GM19025 (cell line): ENCODE measurements around the gene COL28A1.

Source experiments
- ATAC-seq: cut with Tn5 transposase; IDR thresholded peaks from one replicate; pipeline ENCODE4 v1.9.1; 2021; ENCODE audit warnings: mild to moderate bottlenecking, low read depth, moderate library complexity; ENCODE audit not compliant: unreplicated experiment

Gene COL28A1

GRCh38 chr7:7521259-7521658, 14.4 kb downstream of the COL28A1 start:
- ATAC-seq: no peak

- ATAC-seq: no peak
Measured at GRCh38 chr7:7519528-7519927, 16.1 kb downstream of the COL28A1 start.

- ATAC-seq: no peak
Measured at GRCh38 chr7:7519056-7519455, 16.6 kb downstream of the COL28A1 start.

- no peak for ATAC-seq
Measured at GRCh38 chr7:7517754-7518153, 17.9 kb downstream of the COL28A1 start.

DNA sequence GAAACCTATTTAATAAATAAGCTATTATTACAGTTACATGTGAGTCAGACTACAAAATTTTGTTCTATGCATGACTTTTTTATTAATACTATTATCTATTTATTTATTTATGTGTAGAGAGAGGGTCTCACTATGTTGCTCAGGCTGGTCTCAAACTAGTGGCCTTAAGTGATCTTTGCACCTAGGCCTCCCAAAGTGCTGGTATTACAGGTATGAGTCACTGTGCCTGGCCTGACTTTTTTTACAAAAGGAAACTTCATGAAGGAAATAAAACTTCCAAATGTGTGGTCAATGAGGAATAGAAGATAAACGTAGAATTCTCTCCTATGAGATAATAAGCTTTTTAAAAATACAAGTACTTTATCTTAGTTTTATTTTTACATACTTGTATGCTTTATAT, 19.0 kb downstream of the COL28A1 start:
- ATAC-seq: no peak

DNA sequence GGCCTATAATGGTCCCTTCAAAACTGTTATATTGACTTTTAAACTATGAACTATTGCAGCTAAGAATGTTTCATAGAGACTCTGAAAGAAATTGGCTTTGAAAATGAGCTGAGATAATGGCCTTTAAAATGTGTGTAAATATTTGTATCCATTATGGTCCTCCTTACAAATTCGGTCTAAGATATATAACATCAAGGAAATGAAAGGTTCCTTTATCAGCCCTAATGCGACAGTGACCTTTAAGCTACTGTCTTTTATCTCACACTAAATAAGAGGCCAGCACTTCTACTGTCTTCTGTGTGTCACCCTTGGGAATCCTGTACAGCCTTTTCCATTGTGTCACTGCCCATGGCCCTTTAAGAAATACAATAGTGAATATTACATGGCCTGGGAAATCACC, 19.5 kb downstream of the COL28A1 start:
- ATAC-seq: no peak

- no peak for ATAC-seq
Measured at GRCh38 chr7:7512861-7513597, 22.6 kb downstream of the COL28A1 start.

DNA sequence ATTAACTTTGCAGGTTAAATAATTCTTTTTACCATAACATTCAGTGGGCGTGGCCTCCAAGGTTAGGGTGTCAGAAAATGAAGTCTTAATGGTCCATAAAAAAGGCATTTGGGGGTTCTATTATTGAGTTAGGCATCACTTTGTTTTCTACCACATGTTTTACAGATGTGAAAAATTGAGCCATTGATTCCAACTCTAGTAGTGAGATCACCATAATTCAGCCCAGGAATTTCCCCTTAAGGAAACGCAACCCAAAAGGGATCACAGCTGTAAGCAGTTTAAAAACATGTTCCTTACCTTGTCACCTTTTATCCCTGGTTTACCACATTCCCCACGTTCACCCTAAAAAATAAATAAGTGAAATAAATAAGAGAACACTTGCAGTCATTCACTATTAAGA, 24.9 kb downstream of the COL28A1 start:
- ATAC-seq: no peak

- ATAC-seq: no peak
Measured at GRCh38 chr7:7505915-7506314, 29.8 kb downstream of the COL28A1 start.

GRCh38 chr7:7504910-7505704, 30.6 kb downstream of the COL28A1 start:
- no peak for ATAC-seq

- no peak for ATAC-seq
Measured at GRCh38 chr7:7499892-7500291, 35.8 kb downstream of the COL28A1 start.

- ATAC-seq: no peak
Measured at GRCh38 chr7:7498856-7499255, 36.8 kb downstream of the COL28A1 start.

GRCh38 chr7:7496311-7496710, 39.4 kb downstream of the COL28A1 start:
- ATAC-seq: no peak

GRCh38 chr7:7495171-7495570, 40.5 kb downstream of the COL28A1 start:
- ATAC-seq: no peak

GRCh38 chr7:7491044-7491443, 44.6 kb downstream of the COL28A1 start:
- no peak for ATAC-seq

DNA sequence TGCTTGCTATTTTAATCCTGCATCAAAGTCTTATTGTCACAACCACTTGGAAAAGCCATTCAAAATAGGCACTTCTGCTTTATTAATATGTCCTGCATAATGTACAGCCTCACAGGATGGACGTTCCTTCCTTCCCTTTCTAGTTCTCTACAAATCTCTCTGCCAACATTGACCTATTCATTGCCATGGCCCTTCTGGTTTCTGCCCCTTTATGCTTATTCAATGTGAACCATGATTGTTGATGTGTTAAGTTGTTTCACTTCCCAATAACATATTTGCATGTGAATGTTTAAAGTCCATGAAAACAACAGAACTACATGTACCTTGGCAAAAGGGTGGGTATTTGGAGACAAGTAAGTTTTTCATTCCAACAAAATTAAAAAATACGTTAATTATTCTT, 45.7 kb downstream of the COL28A1 start:
- no peak for ATAC-seq

- ATAC-seq: no peak
Measured at GRCh38 chr7:7489546-7489945, 46.1 kb downstream of the COL28A1 start.

- no peak for ATAC-seq
Measured at GRCh38 chr7:7486362-7486761, 49.3 kb downstream of the COL28A1 start.

DNA sequence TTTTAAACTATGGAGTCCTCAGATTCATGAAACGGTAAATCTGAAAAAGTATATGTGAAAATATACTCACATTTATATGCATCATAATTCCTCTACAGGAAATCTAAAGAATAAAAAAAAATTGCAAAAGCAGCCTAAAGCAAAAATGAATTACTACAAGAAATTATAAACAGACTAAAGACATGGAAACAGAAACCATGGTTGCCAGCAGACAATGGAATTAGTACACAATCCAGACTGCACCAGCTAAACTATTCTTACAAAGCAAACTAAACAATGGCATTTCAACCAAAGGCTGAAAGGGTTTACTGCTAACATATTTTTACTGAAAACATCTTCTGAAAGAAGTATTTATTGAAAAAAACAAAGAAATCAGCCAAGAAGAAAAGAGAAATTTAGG, 51.6 kb downstream of the COL28A1 start:
- no peak for ATAC-seq

DNA sequence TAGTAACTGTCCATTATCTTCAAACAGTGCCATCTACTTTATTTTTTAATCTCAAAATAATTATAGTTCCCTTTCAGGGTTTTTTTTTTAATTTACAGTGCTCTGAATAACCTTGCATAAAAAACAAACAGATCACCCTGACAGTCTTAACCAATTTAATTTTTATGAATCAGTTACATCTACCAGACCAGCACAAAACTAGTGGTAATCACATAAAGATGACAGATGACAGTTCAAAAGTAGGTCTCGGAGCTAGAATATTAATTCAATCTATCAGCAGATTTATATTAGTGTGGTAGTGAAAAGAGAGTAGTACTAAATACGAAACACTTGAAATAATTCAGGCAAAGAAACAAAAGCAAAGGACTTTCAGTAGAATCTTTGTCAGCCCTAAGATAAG, 53.9 kb downstream of the COL28A1 start:
- no peak for ATAC-seq

- no peak for ATAC-seq
Measured at GRCh38 chr7:7479275-7479805, 56.3 kb downstream of the COL28A1 start.

- no peak for ATAC-seq
Measured at GRCh38 chr7:7478569-7478968, 57.1 kb downstream of the COL28A1 start.
